HuH-7.5 (cell line): ENCODE data around the gene TMEM185A.
"Not testable (repeated sequence)": the region's sequence is repeated elsewhere in the genome, so short reads cannot be mapped to it uniquely, and the experiment has no call there.

Source experiments
- DNase-seq: peaks from one replicate; pipeline ENCODE4 v3.0.0; 2011; ENCODE audit warnings: low spot score

Gene TMEM185A

DNA sequence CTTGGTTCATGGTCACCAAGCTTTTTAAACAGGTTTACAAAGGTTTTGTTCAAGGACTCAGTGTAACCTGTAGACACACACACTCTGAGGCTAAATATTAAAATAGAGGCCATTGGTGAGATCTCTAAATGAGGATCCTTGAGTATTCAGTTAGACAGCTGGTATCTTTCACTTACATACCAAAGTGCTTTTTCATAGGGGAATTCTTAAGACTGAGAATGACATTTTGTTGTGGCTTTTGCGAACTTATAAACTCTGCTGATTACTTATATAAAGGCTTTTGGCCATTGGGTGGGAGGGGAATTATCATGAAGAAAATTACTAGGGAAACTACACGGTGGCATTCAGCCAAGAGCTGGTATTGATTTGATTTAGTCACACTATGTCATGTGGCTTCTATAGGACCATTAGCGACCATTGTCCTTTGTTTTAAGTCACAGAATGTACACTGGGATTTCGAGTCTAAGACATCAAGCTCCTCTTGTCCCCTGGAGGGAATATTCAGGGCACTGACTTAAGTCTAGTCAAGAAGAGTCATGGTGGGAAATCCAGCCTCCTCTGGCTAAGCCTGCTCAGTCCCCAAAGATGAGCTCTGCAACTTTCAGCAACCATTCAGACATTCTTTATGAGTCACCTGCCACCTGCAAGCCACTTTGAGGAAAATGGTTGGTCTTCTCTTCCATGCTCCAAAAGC, 80.2 kb downstream of the TMEM185A start:
- DNase-seq = not testable (repeated sequence)

DNA sequence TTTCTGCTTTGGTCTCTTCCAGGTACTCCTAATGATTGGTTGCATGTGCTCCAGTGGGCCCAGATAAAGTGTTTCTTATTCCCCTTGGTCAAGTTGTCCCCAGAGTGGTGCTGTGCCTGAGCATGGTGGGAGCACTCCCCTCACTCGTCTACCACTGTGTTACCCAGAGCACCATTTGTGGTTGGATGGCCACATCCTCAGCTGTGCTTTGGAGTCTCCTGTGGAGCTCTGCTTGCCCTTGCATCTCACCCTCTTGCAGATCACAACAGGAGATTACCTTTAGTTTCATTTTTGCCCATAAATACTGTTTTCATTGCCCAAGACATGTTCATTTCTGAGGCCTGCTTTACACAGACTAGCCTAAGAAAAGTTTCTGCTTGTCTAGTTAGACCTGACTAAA, 81.1 kb downstream of the TMEM185A start:
- not testable (repeated sequence) for DNase-seq

DNA sequence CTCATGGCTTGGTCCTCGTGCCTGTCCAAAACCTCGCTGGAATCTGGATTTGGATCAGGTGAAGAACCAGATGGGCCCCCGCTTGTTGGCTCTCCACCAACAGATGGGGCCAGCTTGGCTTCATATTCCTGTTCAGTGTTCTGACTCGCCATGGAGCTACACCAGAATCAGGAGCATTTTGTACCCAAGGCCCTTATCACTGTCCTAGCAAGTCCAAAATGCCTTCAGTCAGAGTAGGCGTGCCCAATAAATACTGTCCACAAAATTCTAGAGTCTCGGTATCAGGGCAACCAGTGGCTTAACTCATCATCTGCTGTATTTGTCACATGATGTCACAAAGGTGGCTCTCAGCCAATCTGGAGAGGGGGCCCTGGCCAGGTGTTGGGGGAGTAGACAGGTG, 81.9 kb downstream of the TMEM185A start, which contains the start of gene HSFX3:
Gene HSFX3, minus strand, starts transcription at position 224 of the 400 bp plus-strand sequence. Its CDS starts 72 bp downstream, at position 152.
- DNase-seq = not testable (repeated sequence)

DNA sequence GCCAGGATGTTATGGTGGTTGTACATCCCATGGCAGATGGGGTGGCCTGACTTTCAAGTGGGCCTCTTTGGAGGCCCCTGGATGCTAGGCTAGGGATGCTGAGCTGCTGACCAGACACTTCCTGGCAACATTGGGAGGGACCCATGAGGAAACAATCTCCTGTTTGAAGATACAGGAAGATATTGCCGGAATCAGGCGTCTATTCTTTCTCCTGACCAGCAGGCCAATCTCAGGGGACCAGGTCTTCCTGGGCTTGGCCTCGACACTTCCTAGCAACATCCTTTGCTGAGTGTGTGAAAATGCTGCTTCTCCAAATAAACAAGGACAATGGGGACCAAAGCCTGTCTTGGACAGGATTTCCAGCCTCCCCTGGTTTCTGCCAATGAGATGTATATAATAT, 83.8 kb downstream of the TMEM185A start:
- DNase-seq = not testable (repeated sequence)

- not testable (repeated sequence) for DNase-seq
Measured at GRCh38 chrX:149546962-149547361, 84.6 kb downstream of the TMEM185A start.
